Brain microvascular endothelial cell (primary cell): ENCODE measurements around the gene PRR36.
"Not testable (repeated sequence)": the region's sequence is repeated elsewhere in the genome, so short reads cannot be mapped to it uniquely, and the experiment has no call there.

ENCODE experiments used
- DNase-seq: peaks from one replicate; pipeline ENCODE4 v3.0.0-alpha.2; 2020
- H3K27ac ChIP-seq: fragments of 250-450 bp; sonication (Bioruptor Pico); 2 replicates; pipeline ENCODE4 v1.5.1; 2020; ENCODE audit warnings: mild to moderate bottlenecking, moderate library complexity
- H3K27me3 ChIP-seq: fragments of 250-450 bp; sonication (Bioruptor Pico); replicated peaks from 2 replicates; pipeline ENCODE4 v1.5.1; 2020; ENCODE audit warnings: mild to moderate bottlenecking
- H3K36me3 ChIP-seq: fragments of 250-450 bp; sonication (Bioruptor Pico); replicated peaks from 2 replicates; pipeline ENCODE4 v1.5.1; 2020; ENCODE audit warnings: mild to moderate bottlenecking
- H3K4me3 ChIP-seq: 2 replicates; pipeline ENCODE4 v1.5.1; 2011; ENCODE audit warnings: low read depth, mild to moderate bottlenecking, control low read depth, low read length, moderate library complexity
- in situ Hi-C: cut with HindIII; loops from 2 replicates; pipeline ENCODE4 v1.10.0; 2017; ENCODE audit warnings: low sequenced_read_pairs, low pct_ligation_motif_present
- TF ChIP-seq, protein P1 (sequence below): IDR thresholded peaks from 2 replicates; pipeline ENCODE4 v1.5.1; 2011; ENCODE audit warnings: low read depth, mild to moderate bottlenecking, moderate library complexity, low read length, control low read depth, inconsistent platforms; ENCODE audit errors: missing control alignments

PRR36 gene

DNA sequence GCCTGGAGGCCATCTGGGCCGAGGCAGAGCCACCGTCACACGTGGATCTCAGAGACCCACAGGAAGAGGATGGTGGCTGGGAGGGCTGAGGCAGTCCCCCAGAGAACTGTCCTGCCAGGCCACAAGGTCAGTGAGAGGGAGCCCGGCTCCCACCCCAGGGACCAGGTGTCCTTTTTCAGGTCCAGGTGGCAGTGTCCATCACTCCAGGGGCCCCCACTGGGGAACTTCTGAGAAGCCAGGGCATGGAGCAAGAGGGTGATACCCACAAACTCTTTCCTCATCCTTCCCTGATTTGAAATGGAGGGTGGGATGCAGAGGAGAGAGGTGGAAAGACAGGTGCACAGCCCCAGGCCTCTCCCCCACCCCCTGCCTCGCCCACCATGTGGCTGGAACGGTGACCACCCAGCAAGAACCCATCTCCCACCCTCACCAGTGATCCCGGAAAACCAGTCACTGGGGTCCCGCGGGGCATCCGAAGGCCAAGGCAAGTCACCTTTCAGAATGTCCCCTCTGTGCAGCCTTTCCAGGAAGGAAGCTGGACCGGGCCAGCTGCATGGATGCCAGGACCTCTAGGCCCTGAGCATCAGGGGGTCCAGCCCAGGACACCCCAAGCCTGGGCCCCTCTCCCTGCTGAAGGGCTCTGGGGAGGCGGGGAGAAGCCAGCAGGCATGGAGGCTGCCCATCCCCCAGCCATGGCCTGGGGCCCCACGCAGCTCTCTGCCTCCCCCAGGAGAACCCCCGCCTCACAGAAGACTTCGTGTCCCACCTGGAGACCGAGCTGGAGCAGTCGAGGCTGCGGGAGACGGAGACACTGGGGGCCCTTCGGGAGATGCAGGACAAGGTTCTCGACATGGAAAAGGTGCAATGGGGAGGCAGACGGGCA lies 14.1 kb downstream of the PRR36 start:
- H3K27ac ChIP-seq = no peak overlapping the region
- no peaks in the 10 kb centered on the region for H3K27me3 ChIP-seq
- H3K36me3 ChIP-seq = no peaks in the 10 kb centered on the region
- H3K4me3 ChIP-seq = no peak overlapping the region
- TF ChIP-seq, protein P1, sequence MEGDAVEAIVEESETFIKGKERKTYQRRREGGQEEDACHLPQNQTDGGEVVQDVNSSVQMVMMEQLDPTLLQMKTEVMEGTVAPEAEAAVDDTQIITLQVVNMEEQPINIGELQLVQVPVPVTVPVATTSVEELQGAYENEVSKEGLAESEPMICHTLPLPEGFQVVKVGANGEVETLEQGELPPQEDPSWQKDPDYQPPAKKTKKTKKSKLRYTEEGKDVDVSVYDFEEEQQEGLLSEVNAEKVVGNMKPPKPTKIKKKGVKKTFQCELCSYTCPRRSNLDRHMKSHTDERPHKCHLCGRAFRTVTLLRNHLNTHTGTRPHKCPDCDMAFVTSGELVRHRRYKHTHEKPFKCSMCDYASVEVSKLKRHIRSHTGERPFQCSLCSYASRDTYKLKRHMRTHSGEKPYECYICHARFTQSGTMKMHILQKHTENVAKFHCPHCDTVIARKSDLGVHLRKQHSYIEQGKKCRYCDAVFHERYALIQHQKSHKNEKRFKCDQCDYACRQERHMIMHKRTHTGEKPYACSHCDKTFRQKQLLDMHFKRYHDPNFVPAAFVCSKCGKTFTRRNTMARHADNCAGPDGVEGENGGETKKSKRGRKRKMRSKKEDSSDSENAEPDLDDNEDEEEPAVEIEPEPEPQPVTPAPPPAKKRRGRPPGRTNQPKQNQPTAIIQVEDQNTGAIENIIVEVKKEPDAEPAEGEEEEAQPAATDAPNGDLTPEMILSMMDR = no peak
- DNase-seq = no peak
- in situ Hi-C loops = no loop called here

DNA sequence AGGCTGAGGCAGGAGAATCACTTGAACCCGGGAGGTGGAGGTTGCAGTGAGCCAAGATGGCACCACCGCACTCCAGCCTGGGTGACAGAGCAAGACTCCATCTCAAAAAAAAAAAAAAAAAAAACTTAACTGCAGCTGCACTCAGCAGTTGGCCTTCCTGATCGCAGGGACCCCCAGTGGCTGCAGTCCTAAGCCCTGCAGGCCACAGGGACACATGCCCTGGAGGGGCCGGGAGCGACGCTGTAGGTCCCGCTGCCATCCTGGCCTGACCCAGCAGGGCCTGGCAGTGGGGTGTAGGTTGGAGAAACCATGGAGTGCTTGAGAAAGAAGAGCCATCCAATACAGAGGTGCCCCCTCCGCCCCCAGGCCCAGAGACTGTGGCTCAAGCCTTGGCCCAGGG lies 15.1 kb downstream of the PRR36 start:
- DNase-seq, H3K4me3 ChIP-seq, H3K27me3 ChIP-seq, H3K36me3 ChIP-seq, H3K27ac ChIP-seq, in situ Hi-C loops: not testable (repeated sequence)

GRCh38 chr19:7858109-7858770 lies 15.9 kb downstream of the PRR36 start:
- DNase-seq = no peak
- H3K27me3 ChIP-seq = no peaks in the 10 kb centered on the region
- H3K4me3 ChIP-seq = no peak overlapping the region
- TF ChIP-seq, protein P1 = no peak
- in situ Hi-C loops = no loop called here
- no peak overlapping the region for H3K27ac ChIP-seq
- H3K36me3 ChIP-seq = no peaks in the 10 kb centered on the region

- TF ChIP-seq, protein P1 = no peak
- Histone ChIP-seq H3K27ac (no peak overlapping the region), H3K27me3 (no peaks in the 10 kb centered on the region), H3K4me3 (no peak overlapping the region), H3K36me3 (no peaks in the 10 kb centered on the region)
- no peak for DNase-seq
- in situ Hi-C loops = no loop called here
Observed at GRCh38 chr19:7857727-7858108, 16.5 kb downstream of the PRR36 start.

- Histone ChIP-seq H3K36me3 (no peaks in the 10 kb centered on the region), H3K27me3 (no peaks in the 10 kb centered on the region), H3K4me3 (no peak overlapping the region), H3K27ac (no peak overlapping the region)
- no peak for DNase-seq
- TF ChIP-seq, protein P1 = no peak
- in situ Hi-C loops = no loop called here
Observed at GRCh38 chr19:7856679-7857663, 17.2 kb downstream of the PRR36 start.
